ENCODE measurements around the gene FAM107B. TPM values are rescaled to one million over a fixed set of nuclear protein-coding genes. Genes with fewer than 3 reads are reported as not detected.

The FAM107B gene
- total RNA-seq, 1 experiment from 2014 or later, result 41.6 TPM

DNA sequence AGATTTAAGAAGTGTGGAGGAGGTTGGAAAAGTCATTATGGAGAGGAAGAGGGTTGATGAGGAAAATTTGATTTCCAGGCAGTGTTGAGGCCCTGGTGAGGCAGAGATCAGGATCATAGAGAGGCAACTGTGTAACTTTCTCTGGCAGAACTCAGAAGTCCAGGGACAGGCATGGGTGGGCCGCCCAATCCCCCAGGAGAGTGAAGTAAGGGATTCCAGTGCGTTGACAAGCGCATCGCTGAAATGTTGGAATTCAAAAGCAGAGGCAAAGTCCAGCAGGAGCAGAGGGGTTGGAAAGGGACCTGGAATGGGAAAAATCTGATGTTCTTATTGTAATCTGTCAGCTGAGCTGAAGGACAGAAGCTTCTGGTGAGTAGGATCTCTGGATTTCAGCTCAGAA, 207.3 kb downstream of the FAM107B start:
- no TSS peak for BruUV-seq (replicated peaks)
- ATAC-seq, result no peak
- no peaks in the 10 kb centered on the region for H4K20me1 ChIP-seq (ENCODE audit: insufficient read depth)
- no peaks in the 10 kb centered on the region for H3K27me3 ChIP-seq (ENCODE audit: insufficient read depth, low read length)
- H3K4me1 ChIP-seq (ENCODE audit: control insufficient read depth in 1 of 2, insufficient read depth in 2 of 2, low read length in 2 of 2), result no peaks in the 10 kb centered on the region; a peak in 1 of 4 replicates
- H3K9me2 ChIP-seq (ENCODE audit: insufficient read depth), result no peaks in the 10 kb centered on the region
- H2AFZ ChIP-seq (ENCODE audit: low read depth, low read length, poor library complexity, severe bottlenecking), result no peak overlapping the region
- TF ChIP-seq, protein P1, sequence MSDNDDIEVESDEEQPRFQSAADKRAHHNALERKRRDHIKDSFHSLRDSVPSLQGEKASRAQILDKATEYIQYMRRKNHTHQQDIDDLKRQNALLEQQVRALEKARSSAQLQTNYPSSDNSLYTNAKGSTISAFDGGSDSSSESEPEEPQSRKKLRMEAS (IDR thresholded peaks at IDR 0.05), result no peak
- TF ChIP-seq SRF (IDR thresholded peaks at IDR 0.05; ENCODE audit: low read depth), result no peak
- TF ChIP-seq ZNF274 (IDR thresholded peaks at IDR 0.05; ENCODE audit: low read depth, low read length), result no peak
- no peak for TF ChIP-seq SP1 (IDR thresholded peaks at IDR 0.05; ENCODE audit: low read depth)
- TF ChIP-seq, protein P2, sequence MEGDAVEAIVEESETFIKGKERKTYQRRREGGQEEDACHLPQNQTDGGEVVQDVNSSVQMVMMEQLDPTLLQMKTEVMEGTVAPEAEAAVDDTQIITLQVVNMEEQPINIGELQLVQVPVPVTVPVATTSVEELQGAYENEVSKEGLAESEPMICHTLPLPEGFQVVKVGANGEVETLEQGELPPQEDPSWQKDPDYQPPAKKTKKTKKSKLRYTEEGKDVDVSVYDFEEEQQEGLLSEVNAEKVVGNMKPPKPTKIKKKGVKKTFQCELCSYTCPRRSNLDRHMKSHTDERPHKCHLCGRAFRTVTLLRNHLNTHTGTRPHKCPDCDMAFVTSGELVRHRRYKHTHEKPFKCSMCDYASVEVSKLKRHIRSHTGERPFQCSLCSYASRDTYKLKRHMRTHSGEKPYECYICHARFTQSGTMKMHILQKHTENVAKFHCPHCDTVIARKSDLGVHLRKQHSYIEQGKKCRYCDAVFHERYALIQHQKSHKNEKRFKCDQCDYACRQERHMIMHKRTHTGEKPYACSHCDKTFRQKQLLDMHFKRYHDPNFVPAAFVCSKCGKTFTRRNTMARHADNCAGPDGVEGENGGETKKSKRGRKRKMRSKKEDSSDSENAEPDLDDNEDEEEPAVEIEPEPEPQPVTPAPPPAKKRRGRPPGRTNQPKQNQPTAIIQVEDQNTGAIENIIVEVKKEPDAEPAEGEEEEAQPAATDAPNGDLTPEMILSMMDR (IDR thresholded peaks at IDR 0.05 in 2 of 3, conservative IDR thresholded peaks at IDR 0.05 in 1 of 3; ENCODE audit: borderline replicate concordance in 1 of 3, insufficient read depth in 1 of 3, low read depth in 2 of 3, low read length in 2 of 3), result no peak
- no peak for TF ChIP-seq POLR2AphosphoS5 (IDR thresholded peaks at IDR 0.05; ENCODE audit: low read depth, low read length)
- TF ChIP-seq EGR1 (IDR thresholded peaks at IDR 0.05; ENCODE audit: low read depth), result no peak
- TF ChIP-seq SIN3A (IDR thresholded peaks at IDR 0.05; ENCODE audit: low read depth), result no peak
- TF ChIP-seq EZH2 (IDR thresholded peaks at IDR 0.05), result no peak
- ChIA-PET CTCF (no interaction called here), RAD21 (ENCODE audit: low non-redundant PET in 1 of 2, low total read pairs in 2 of 2, uncharacterized antibody in 2 of 2, unreplicated experiment in 2 of 2) (no interaction called here), POLR2A (no interaction called here)
- H3K9ac ChIP-seq (ENCODE audit: low read length), result no peak overlapping the region
- no peak for DNase-seq (ENCODE audit: low read depth, low spot score)
- H3K4me3 ChIP-seq (replicated peaks in 1 of 2; ENCODE audit: low read depth in 1 of 2, low read length in 2 of 2), result no peak overlapping the region
- H3K27ac ChIP-seq (ENCODE audit: low read depth, low read length), result no peak overlapping the region
- no peaks in the 10 kb centered on the region for H3K9me3 ChIP-seq (ENCODE audit: control insufficient read depth in 1 of 2, insufficient read depth in 1 of 2, low read depth in 1 of 2, low read length in 2 of 2)
- no peak overlapping the region for H3K4me2 ChIP-seq (ENCODE audit: low read length)
- H3K36me3 ChIP-seq (ENCODE audit: control insufficient read depth in 1 of 2, insufficient read depth in 2 of 2, low read length in 2 of 2), result peaks cover 0 to 3% of the 10 kb centered on the region in 2 experiments; a peak in 1 of 4 replicates
- no peaks in the 10 kb centered on the region; the same call in 1 of the 2 replicates for H3K79me2 ChIP-seq (ENCODE audit: insufficient read depth, low read length)
- intact Hi-C loops (cut with micrococcal nuclease), result no loop called here

DNA sequence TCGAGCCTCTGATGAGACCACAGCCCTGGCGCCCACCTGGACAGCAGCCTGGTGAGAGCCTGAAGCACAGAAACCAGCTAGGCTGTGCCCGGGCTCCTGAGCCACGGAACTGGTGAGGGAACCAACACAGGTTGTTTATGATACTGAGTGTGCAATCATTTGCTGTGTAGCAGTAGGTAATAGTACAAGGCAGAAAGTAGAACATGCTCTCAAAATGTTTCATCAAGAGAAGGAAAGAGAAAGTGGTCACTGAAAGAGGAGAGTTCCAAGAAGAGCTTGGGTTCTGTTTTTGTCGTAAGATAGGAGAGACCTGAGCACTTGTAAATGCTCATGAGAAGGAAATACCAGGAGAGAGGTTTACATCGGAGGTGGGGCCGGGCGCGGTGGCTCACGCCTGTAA, 208.2 kb downstream of the FAM107B start:
- Histone ChIP-seq H3K79me2 (ENCODE audit: insufficient read depth, low read length) (no peaks in the 10 kb centered on the region), H3K27ac (ENCODE audit: low read depth, low read length) (no peak overlapping the region)
- no peak for DNase-seq (ENCODE audit: low read depth, low spot score)
- TF ChIP-seq ZNF274 (IDR thresholded peaks at IDR 0.05; ENCODE audit: low read depth, low read length) (no peak), JUND (IDR thresholded peaks at IDR 0.05) (no peak), ELF1 (IDR thresholded peaks at IDR 0.05; ENCODE audit: borderline replicate concordance, low read depth) (no peak), CBX3 (IDR thresholded peaks at IDR 0.05; ENCODE audit: low read depth) (no peak), RAD21 (IDR thresholded peaks at IDR 0.05; ENCODE audit: low read depth) (no peak), POLR2A (IDR thresholded peaks at IDR 0.05; ENCODE audit: borderline replicate concordance, extremely low read depth, insufficient read depth, insufficient read length) (no peak), POLR2AphosphoS5 (IDR thresholded peaks at IDR 0.05; ENCODE audit: low read depth, low read length) (no peak), SRF (IDR thresholded peaks at IDR 0.05; ENCODE audit: low read depth) (no peak), SIN3A (IDR thresholded peaks at IDR 0.05; ENCODE audit: low read depth) (no peak)
- TF ChIP-seq, protein P3, sequence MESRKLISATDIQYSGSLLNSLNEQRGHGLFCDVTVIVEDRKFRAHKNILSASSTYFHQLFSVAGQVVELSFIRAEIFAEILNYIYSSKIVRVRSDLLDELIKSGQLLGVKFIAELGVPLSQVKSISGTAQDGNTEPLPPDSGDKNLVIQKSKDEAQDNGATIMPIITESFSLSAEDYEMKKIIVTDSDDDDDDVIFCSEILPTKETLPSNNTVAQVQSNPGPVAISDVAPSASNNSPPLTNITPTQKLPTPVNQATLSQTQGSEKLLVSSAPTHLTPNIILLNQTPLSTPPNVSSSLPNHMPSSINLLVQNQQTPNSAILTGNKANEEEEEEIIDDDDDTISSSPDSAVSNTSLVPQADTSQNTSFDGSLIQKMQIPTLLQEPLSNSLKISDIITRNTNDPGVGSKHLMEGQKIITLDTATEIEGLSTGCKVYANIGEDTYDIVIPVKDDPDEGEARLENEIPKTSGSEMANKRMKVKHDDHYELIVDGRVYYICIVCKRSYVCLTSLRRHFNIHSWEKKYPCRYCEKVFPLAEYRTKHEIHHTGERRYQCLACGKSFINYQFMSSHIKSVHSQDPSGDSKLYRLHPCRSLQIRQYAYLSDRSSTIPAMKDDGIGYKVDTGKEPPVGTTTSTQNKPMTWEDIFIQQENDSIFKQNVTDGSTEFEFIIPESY (IDR thresholded peaks at IDR 0.05; ENCODE audit: extremely low read depth, insufficient replicate concordance, low read length), result no peak
- TF ChIP-seq, protein P1 (IDR thresholded peaks at IDR 0.05), result no peak

More for the DNA sequence above, 208.2 kb downstream of the FAM107B start:
- CTCF ChIA-PET, result no interaction called here
- no peak overlapping the region for H3K4me3 ChIP-seq (replicated peaks in 1 of 2; ENCODE audit: low read depth in 1 of 2, low read length in 2 of 2)
- H3K9ac ChIP-seq (ENCODE audit: low read length), result no peak overlapping the region
- no peaks in the 10 kb centered on the region for H3K4me1 ChIP-seq (ENCODE audit: control insufficient read depth in 1 of 2, insufficient read depth in 2 of 2, low read length in 2 of 2)
- H3K9me3 ChIP-seq (ENCODE audit: control insufficient read depth in 1 of 2, insufficient read depth in 1 of 2, low read depth in 1 of 2, low read length in 2 of 2), result no peaks in the 10 kb centered on the region
- no peak for ATAC-seq
- no TSS peak for BruUV-seq (replicated peaks)
- H3K36me3 ChIP-seq (ENCODE audit: control insufficient read depth in 1 of 2, insufficient read depth in 2 of 2, low read length in 2 of 2), result peaks cover 0 to 3% of the 10 kb centered on the region in 2 experiments; a peak in 1 of 4 replicates
- no peaks in the 10 kb centered on the region for H3K9me2 ChIP-seq (ENCODE audit: insufficient read depth)
- H4K20me1 ChIP-seq (ENCODE audit: insufficient read depth), result no peaks in the 10 kb centered on the region
- intact Hi-C loops (cut with micrococcal nuclease), result no loop called here
- H3K4me2 ChIP-seq (ENCODE audit: low read length), result no peak overlapping the region
- no peak overlapping the region for H2AFZ ChIP-seq (ENCODE audit: low read depth, low read length, poor library complexity, severe bottlenecking)
- POLR2A ChIA-PET, result no interaction called here
- RAD21 ChIA-PET (ENCODE audit: low non-redundant PET in 1 of 2, low total read pairs in 2 of 2, uncharacterized antibody in 2 of 2, unreplicated experiment in 2 of 2), result no interaction called here
- no peaks in the 10 kb centered on the region for H3K27me3 ChIP-seq (ENCODE audit: insufficient read depth, low read length)
